NCI-H1092 (cell line): ENCODE data around the gene ERP27.

Experiments
- DNase-seq: peaks from one replicate; lab custom pipeline; 2025; lab: John Stamatoyannopoulos, UW

The ERP27 gene

GRCh38 chr12:14959916-14960496, 21.7 kb upstream of the ERP27 start:
- DNase-seq: no peak

- DNase-seq: no peak
Observed at GRCh38 chr12:14959463-14959862, 21.1 kb upstream of the ERP27 start.

- no peak for DNase-seq
Observed at GRCh38 chr12:14959126-14959440, 20.7 kb upstream of the ERP27 start.

- no peak for DNase-seq
Observed at GRCh38 chr12:14958361-14959125, 20.2 kb upstream of the ERP27 start.

DNA sequence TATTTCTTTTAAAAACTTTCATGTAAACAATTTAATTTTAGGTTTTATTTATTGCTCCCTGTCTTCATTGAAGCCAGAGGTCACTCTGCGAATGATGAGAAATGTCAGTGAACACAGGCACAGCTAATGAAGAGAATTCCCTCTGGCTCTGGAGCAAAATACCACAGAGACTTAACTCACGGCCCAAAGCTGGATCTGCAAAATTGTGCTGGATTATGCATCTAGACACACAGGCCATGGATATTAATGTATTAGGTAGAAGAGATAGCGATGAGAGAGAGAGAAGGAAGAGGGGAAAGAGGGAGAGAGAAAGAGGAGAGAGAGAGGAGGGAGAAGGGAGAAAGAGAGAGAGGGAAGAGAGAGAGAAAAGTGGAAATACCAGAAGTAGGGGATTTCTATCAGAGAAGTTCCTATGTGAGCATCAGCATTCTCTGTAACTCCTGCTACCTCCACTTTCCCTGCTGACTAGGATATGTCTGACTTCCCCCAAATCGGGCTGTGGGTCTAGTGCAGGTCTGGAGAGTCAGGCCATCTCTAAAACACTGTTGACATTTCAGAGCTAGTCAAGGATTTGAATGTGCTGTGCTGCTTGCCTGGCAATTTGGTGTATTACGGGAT, 19.3 kb upstream of the ERP27 start:
- no peak for DNase-seq

GRCh38 chr12:14956905-14957304, 18.6 kb upstream of the ERP27 start:
- no peak for DNase-seq

GRCh38 chr12:14956024-14956891, 17.9 kb upstream of the ERP27 start:
- no peak for DNase-seq

DNA sequence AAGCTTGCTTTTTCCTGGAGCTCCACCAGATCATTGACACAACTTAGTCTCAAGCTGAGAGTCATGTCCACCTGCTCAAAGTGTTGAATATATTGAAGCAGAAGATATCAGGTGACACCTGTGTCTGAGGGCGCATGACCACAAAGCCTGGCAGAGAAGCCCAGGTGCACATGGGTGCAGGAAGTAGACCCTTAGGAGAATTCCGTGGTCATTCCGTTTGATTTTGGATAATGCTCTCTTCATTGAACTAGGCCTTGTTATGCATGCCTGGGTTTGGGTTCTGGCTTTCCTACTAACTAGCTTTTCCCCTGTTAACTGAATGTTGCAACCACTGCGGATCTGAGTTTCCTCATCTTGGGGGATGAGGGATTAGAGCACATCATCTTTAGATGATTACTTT, 15.9 kb upstream of the ERP27 start:
- no peak for DNase-seq

GRCh38 chr12:14953752-14954151, 15.4 kb upstream of the ERP27 start:
- DNase-seq: no peak

DNA sequence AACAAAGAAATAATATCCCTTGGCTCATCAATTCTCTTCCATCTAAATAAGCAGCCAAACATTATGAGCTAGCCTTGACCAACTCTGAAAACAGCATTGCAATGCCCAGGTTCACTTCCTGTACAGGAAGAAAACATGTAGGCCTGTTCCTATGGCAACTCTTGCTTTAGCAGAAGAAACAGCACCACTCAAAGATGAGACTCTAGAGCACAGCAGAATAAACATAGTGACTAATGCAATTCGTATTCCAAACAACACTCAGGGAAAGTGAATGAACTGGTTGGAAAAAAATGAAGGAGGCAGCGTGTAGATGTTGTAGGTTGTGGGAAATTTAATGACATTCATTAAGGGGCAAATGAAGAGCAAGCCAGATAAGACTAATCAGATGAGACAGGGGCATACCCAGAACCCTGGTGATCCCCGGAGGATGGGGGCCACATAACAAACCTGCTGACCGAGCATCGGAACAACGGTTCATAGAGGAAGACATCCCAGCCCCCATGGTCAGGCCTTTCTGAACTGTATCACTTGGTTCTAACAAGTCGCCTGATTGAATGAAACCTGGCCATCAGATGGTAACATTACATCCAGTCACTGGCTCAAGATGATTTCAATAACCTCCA, 14.1 kb upstream of the ERP27 start:
- DNase-seq: no peak

- DNase-seq: no peak
Observed at GRCh38 chr12:14951851-14952250, 13.5 kb upstream of the ERP27 start.

GRCh38 chr12:14950982-14951746, 12.8 kb upstream of the ERP27 start:
- DNase-seq: no peak

GRCh38 chr12:14950421-14950820, 12.1 kb upstream of the ERP27 start:
- DNase-seq: no peak

GRCh38 chr12:14949631-14950030, 11.3 kb upstream of the ERP27 start:
- no peak for DNase-seq

GRCh38 chr12:14948672-14949071, 10.3 kb upstream of the ERP27 start:
- no peak for DNase-seq

- DNase-seq: no peak
Observed at GRCh38 chr12:14946861-14947260, 8.5 kb upstream of the ERP27 start.

- DNase-seq: no peak
Observed at GRCh38 chr12:14946162-14946561, 7.8 kb upstream of the ERP27 start.

DNA sequence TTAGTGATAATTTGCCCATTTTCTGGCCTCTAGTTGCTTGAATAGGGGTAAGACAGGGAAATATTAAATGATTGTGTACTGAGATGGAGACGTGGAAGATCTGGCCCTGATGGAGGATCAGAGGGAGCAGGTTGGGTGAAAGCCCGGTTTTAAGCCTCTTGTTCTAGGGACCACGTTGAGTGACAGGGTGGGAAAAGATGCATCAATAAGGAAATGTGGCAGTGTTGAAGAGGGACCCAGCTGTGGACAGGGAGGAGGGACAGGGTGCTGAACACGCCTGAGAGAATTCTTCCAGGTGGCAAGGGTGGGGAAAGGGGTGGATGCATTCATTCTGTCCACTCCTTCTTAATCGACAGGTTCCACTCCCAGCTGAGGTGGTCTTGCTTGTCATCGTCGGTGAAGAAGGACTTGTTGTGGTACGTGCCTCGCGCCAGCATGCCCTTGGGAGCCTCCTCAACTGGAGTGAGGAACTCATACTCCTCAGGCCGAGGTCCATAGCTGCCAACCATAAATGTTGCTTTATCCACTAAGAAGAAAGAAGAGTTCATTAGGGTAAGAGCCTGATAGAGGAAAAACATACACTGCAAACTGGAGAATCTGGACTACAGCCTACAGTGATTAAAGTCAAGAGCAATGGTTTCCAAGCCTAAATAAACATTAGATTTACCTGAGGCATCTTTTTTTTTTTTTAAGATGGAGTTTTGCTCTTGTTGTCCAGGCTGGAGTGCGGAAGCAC, 4.0 kb upstream of the ERP27 start:
- no peak for DNase-seq

DNA sequence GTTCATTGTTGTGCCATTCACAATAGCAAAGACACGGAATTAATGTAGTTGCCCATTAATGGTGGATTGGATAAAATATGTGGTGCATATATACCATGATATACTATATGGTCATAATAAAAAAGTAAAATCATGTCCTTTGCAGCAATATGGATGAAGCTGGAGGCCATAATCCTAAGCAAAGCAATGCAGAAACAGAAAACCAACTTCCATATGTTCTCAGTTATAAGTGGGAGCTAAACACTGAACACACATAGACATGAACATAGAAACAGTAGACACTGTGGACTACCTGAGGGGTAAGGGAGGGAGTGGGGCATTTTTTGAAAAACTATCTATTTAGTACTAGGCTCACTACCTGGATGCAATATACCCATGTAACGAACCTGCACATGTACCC, 3.0 kb upstream of the ERP27 start:
- DNase-seq: no peak

- DNase-seq: no peak
Observed at GRCh38 chr12:14937689-14938088, 648 bp downstream of the ERP27 start.

DNA sequence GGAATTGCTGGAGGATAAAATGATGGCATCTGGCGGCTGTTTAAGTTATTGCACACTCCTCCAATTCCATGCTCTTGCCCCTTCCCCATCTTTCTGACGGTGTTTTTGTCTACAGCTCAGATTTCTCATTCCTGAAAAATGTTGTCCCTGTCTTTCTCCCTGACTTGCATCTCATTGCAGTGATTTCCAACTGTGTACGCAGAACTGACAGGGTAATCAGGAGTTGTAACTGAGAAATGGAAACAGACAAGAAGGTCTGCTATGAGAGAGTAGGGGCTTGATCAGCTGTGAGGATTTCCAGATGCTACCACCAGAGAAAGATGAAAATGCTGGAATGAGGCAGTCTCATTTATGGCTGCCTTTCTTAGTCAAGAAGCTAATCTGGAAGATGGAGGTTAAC, 1.3 kb downstream of the ERP27 start:
- DNase-seq: no peak
